ENCODE results near the gene ST3GAL4.

ST3GAL4 gene

GRCh38 chr11:126433244-126433846, 77.9 kb downstream of the ST3GAL4 start:
- TF ChIP-seq, protein P1, sequence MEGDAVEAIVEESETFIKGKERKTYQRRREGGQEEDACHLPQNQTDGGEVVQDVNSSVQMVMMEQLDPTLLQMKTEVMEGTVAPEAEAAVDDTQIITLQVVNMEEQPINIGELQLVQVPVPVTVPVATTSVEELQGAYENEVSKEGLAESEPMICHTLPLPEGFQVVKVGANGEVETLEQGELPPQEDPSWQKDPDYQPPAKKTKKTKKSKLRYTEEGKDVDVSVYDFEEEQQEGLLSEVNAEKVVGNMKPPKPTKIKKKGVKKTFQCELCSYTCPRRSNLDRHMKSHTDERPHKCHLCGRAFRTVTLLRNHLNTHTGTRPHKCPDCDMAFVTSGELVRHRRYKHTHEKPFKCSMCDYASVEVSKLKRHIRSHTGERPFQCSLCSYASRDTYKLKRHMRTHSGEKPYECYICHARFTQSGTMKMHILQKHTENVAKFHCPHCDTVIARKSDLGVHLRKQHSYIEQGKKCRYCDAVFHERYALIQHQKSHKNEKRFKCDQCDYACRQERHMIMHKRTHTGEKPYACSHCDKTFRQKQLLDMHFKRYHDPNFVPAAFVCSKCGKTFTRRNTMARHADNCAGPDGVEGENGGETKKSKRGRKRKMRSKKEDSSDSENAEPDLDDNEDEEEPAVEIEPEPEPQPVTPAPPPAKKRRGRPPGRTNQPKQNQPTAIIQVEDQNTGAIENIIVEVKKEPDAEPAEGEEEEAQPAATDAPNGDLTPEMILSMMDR (IDR thresholded peaks at IDR 0.05; ENCODE audit: control insufficient read depth, insufficient read depth, low read depth, low read length, missing control alignments): no peak
- H3K4me3 ChIP-seq (ENCODE audit: control insufficient read depth, low read depth, low read length): no peak overlapping the region
- no peak for DNase-seq (ENCODE audit: low read depth)

DNA sequence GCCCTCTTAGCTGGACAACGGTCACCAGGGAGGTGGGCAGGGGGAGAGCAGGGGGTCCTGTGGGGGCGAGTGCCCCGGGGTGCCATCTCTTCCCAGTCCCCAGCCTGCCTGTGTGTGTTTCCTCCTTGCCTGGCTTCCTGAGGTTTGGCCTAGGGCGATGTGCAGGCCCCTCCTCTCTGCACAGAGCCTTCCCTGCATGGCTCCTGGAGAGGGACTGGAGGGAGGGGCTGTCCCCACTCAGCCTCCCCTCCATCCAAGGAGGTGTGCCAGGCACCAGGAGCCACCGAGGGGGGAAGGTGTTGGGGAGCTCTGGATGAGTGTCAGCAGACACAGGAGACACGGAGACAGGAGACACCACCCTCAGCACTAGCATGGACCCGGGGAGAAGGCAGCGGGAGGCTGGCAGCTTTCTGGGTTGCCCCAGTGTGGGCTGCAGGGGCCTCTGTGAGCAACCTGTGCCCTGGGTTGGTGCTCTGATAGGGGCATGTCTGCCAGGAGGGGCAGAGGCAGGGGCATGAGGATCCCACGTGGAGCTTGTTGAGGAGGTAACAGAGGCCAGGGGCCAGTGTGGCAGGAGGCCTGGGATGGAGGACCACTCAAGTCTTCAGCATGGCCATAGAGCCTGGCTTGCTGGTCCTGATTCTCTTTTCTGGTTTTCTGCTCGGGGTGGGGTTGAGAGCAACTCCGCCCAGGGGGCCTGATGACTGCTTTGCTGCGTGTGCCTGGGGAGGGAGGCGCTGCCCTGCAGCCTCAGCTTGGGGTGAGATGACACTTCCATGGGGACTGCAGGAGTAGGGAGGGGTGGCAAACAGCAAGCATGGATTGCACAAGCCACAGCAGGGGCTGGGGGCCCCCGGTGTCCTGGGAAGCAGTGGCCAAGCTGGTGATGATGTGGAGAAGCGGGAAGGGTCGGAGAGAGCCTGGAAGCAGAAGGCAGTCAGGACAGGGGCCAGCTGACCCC, 78.8 kb downstream of the ST3GAL4 start:
- no peak overlapping the region for H3K4me3 ChIP-seq (ENCODE audit: control insufficient read depth, low read depth, low read length)
- no peak for DNase-seq (ENCODE audit: low read depth)
- TF ChIP-seq, protein P1 (IDR thresholded peaks at IDR 0.05; ENCODE audit: control insufficient read depth, insufficient read depth, low read depth, low read length, missing control alignments): no peak

GRCh38 chr11:126434950-126435335, 79.5 kb downstream of the ST3GAL4 start:
- H3K4me3 ChIP-seq (ENCODE audit: control insufficient read depth, low read depth, low read length): no peak overlapping the region
- no peak for DNase-seq (ENCODE audit: low read depth)
- TF ChIP-seq, protein P1 (IDR thresholded peaks at IDR 0.05; ENCODE audit: control insufficient read depth, insufficient read depth, low read depth, low read length, missing control alignments): no peak

- no peak overlapping the region for H3K4me3 ChIP-seq (ENCODE audit: control insufficient read depth, low read depth, low read length)
- no peak for DNase-seq (ENCODE audit: low read depth)
- TF ChIP-seq, protein P1 (IDR thresholded peaks at IDR 0.05; ENCODE audit: control insufficient read depth, insufficient read depth, low read depth, low read length, missing control alignments): no peak
These were observed 80.8 kb downstream of the ST3GAL4 start for GRCh38 chr11:126436209-126436755.

DNA sequence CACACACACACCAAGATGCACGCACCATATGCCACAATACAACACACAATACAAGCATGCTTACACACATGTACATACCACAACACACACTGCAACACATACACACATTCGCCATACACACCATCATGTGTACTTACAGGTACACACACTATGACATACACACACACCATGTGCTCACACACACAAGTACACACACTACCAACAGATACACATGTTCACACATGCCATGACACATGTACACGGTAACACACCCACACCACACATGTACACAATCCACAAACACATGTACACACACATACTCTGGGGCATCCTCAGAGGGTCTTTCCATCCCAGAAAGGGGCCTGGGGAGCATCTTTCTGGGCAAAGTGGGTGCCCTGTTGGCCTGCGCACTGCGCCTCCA, 82.2 kb downstream of the ST3GAL4 start:
- TF ChIP-seq, protein P1 (IDR thresholded peaks at IDR 0.05; ENCODE audit: control insufficient read depth, insufficient read depth, low read depth, low read length, missing control alignments): no peak
- DNase-seq (ENCODE audit: low read depth): no peak
- H3K4me3 ChIP-seq (ENCODE audit: control insufficient read depth, low read depth, low read length): no peak overlapping the region

DNA sequence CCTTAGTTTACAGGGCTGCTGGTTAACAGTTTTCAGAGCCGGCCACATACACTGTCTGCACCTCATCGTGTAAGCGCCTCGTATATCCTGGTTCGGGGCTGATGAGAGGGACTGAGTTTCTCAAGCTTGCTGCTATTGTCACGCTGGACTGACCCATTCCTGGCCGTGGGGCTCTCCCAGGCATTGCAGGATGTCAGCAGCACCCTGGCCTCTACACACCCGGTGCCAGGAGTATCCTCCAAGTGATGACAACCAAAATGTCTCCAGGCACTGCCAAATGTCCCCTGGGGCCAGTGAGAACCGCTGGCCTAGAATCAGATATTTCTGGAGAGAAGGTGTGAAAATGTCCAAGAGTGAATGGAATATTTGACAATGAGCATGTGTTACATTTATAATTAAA, 82.8 kb downstream of the ST3GAL4 start:
- no peak for DNase-seq (ENCODE audit: low read depth)
- no peak overlapping the region for H3K4me3 ChIP-seq (ENCODE audit: control insufficient read depth, low read depth, low read length)
- TF ChIP-seq, protein P1 (IDR thresholded peaks at IDR 0.05; ENCODE audit: control insufficient read depth, insufficient read depth, low read depth, low read length, missing control alignments): no peak
